GM21367 (cell line): ENCODE measurements around the gene SRA1.
A peak's percentile ranks its signal among the peaks of the same experiment; 100 is the strongest.
"Not testable (repeated sequence)": the region's sequence is repeated elsewhere in the genome, so short reads cannot be mapped to it uniquely, and the experiment has no call there.

Experiments used
- ATAC-seq: cut with Tn5 transposase; IDR thresholded peaks from one replicate; pipeline ENCODE4 v1.9.1; 2021; ENCODE audit not compliant: unreplicated experiment

SRA1 gene

GRCh38 chr5:140557136-140557805 is at the start of gene SRA1:
SRA1 (minus strand) TSS chr5:140557473; CDS start chr5:140557452, 21 bp downstream.
- peak; percentile 93 for ATAC-seq

- ATAC-seq, result no peak
Measured at GRCh38 chr5:140607031-140607430, 49.8 kb upstream of the SRA1 start.

- ATAC-seq, result no peak
Measured at GRCh38 chr5:140605879-140606278, 48.6 kb upstream of the SRA1 start.

GRCh38 chr5:140603734-140604133 is 46.5 kb upstream of the SRA1 start:
- ATAC-seq, result no peak

- ATAC-seq, result not testable (repeated sequence)
Measured at GRCh38 chr5:140603446-140603698, 46.1 kb upstream of the SRA1 start.

DNA sequence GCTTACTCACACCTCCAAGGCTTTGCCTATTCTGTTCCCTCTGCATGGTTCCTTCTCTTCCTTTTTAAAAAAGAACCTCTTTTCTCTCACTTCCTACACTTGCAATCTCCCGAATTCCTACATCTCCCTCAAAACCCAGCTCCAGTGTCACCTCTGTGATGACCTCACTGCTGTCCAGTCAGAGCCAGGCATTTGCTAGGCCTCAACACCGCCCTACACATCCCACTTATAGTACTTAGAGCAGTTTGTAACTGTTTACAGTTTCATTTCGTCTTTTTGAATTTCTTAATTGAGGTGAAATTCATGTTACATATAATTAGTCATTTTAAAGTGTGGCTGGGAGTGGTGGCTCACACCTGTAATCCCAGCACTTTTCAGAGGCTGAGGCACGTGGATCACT is 44.9 kb upstream of the SRA1 start:
- ATAC-seq, result no peak

DNA sequence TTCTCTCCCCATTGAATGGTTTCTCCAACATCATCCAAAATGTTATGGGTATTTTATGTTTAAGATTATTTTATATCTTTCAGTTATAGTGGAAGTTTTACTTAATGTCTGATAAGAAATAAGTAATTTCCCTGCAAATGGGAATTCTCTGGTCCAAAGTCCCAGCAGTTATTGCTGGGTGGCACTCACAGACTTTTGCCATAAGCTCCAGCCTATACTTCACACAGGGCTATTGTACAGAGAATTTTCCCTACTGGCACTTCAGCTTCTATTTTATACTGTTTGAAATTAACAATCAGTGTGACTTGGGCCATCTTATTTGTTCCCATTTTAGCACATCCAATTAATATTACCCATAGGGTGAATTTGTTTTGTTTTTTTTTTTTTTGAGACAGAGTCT is 42.8 kb upstream of the SRA1 start:
- ATAC-seq, result no peak

DNA sequence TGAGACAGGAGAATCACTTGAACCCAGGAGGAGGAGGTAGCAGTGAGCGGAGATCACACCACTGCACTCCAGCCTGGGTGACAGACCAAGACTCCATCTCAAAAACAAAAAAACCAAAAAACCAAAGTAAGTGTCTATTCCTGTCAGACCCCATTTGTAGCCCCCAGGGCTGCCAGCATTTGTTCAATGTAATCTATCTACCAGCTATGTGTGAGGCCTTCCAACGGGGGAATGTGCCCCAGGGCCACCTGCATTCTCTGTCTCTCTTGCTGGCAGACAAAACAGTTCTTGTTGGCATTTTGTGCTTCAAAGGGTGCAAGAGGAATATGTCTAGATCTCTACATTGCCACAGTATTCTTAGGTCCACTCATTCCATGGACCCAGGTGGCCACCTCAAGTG is 41.6 kb upstream of the SRA1 start:
- no peak for ATAC-seq

DNA sequence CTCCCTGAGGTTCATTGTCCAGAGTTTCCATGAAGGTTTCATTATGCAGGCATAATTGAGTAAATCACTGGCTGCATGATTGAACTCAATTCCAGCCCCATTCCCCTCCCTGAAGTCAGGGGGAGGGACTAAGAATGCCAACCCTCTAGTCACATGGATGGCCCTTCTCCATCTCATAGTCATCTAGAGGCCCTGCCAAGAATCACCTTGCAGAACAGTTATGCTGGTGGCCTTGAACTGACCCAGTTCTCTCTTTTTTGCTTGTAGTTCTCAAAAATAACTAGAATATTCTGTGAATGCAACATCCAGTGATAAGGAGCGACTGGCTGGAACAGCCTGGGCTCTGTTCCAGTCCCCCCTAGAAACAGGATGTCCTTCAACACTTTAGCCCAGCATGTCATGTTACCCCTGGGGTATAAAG is 39.1 kb upstream of the SRA1 start:
- ATAC-seq, result no peak

DNA sequence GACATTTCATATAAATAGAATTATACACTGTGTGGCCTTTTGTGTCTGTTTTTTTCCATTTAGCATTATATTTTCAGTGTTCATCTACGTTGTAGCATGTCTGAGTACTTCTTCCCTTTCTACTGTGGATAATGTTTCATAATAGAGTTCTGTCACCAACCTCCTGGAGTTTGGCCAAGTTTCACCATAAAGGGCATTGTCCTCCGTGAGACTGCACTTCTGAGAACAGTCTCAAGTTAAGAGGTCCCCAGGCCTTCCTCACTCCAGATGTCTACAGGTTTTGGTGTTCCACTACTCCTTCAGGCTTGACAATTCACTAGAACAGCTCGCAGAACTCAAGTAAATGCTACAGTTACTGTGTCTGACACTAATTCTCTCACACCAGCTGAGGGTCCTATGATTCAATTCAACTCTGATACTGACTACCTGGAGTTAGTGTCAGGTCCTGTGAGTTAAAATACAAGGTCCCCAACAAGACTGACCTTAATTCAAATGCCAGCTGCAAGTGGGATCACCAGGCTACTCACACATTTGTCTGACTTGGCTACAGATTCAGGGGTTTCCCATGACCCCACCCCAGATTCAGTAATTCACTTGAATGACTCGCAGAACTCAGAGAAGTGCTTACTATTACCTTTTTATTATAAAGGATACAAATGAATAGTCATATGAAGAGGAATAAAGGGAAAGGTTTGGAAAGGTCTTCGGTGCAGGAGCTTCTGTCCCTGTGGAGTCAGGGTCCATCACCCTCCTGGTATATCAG is 38.4 kb upstream of the SRA1 start:
- ATAC-seq, result no peak

DNA sequence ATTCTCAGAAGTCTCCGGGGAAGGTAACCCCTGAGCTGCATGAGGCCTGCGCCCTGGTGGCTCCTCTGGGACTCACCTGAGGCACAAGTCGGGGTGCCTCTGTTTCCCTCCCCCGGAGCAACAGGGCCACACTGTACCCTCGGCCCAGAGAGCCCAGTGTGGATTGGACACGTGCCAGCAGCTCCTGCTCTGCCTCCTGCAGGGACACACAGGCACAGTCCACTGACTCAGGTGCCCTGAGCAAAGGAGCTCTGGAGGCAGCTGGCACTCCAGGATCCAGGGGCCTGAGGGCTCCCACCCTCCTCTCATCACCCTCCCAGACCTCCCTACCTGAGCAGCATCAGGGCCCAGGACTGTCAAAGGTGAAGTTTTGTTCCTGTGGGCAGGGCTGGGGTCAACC is 36.9 kb upstream of the SRA1 start:
- ATAC-seq, result no peak

DNA sequence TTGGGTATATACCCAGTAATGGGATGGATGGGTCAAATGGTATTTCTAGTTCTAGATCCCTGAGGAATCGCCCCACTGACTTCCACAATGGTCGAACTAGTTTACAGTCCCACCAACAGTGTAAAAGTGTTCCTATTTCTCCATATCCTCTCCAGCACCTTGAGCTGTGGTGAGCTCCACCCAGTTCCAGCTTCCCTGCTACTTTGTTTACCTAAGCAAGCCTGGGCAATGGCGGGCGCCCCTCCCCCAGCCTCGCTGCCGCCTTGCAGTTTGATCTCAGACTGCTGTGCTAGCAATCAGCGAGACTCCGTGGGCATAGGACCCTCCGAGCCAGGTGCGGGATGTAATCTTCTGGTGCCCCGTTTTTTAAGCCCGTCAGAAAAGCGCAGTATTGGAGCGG is 35.8 kb upstream of the SRA1 start:
- ATAC-seq, result not testable (repeated sequence)

- no peak for ATAC-seq
Measured at GRCh38 chr5:140591747-140592372, 34.6 kb upstream of the SRA1 start.

GRCh38 chr5:140590861-140591260 is 33.6 kb upstream of the SRA1 start:
- no peak for ATAC-seq

DNA sequence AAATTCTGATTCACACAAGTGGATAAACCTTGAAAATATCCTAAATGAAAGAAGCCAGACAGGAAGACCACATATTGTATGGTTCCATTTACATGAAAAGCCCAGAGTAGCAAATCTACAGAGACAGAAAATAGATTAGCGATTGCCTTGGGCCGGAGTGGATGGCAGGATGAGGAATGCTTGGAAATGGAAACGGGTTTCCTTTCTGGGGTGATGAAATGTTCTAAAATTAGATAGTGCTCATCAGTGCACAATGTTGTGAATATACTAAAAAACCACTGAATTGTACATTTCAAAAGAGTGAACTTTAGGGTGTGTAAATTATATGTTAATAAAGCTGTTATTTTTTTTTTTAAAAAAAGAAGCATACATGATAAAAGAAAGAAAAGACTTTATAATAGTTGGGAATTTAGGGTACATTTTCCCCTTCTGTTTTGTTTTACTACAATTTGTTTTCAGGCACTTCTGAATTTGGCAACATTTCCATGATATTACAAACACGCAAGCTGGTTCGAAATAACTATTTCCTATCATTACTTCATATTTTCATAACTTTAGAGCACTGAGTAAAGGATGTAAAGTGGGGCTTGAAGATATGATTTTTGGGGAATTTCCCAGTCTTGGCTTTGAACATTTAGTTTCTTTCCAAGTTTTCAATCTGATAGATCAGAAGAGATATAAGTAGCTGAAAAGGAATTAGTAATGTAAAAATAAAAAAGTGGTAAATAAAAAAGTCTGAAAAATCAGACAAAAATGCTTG is 31.2 kb upstream of the SRA1 start:
- no peak for ATAC-seq

DNA sequence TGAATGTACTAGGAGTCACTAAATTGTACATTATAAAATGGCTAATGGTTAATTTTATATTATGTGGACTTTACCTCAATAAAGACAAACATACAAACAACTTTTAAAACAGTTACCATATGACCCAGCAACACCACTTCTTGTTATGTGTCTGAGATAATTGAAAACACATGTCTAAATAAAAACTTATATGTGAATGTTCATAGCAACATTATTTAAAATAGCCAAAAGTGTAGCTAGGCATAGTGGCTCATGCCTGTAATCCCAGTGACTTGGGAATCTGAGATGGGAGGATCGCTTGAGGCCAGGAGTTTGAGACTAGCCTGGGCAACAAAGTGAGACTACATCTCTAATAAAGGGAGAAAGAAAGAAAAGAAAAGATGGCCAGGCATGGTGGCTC is 30.2 kb upstream of the SRA1 start:
- no peak for ATAC-seq

DNA sequence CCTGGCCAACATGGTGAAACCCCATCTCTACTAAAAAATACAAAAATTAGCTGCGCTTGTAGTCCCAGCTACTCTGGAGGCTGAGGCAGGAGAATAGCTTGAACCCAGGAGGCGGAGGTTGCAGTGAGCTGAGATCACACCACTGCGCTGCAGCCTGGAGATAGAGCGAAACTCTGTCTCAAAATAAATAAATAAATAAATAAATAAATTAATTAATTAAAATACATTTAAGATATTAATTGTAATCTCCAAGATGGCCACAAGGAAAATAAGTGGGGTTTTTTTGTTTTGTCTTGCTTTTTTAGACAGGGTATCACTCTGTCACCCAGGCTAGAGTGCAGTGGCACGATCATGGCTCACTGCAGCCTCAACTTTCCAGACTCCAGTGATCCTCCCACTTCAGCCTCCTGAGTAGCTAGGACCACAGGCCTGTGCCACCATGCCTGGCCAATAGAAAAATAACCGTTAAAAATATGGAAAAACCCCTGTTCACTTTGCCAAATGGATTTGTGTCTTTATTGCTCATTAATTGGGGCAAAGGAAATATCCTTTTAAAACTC is 22.0 kb upstream of the SRA1 start:
- ATAC-seq, result not testable (repeated sequence)

- no peak for ATAC-seq
Measured at GRCh38 chr5:140576776-140577201, 19.5 kb upstream of the SRA1 start.

- ATAC-seq, result no peak
Measured at GRCh38 chr5:140575309-140575708, 18.0 kb upstream of the SRA1 start.

DNA sequence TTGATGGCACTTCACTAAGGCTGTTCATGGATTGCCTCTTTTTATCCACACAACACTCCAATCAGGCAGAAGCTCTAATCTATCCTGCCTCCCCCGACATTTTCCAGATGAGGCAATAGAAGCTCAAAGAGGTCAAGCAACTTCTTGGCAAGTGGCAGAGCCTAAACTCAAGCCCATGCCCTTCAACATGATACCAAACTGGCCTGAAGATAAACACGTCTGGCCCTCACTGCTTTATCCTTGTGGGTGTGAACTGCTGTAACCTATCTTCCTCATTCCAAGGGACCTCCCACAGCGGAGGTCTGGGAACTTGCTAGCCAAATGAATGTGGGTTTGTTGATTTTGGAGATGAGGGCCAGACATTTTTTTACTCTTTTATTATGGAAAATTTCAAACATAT is 16.9 kb upstream of the SRA1 start:
- no peak for ATAC-seq

DNA sequence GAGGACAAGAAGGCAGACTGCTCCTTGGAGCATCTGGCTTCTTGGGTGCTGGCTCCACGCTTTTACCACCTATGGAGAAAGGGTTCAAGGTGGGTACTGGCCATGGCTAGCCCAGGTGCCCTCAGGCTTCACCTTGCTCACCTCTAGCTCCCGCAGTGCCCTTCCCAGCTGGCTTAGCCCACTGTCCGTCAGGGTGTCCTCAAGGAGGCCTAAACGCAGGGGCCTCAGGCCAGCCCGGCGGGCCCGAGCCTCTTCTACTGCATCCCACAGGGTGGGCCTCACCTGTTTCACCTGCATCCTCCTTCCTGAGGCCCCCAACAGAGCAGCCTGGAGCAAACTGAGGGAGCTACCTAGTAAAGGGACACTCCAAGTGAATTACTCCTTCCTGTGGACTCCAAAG is 16.4 kb upstream of the SRA1 start:
- ATAC-seq, result no peak
